Liver (tissue), 10 donors: ENCODE results near the gene ARCN1. TPM values are rescaled to one million over a fixed set of nuclear protein-coding genes. Genes with fewer than 3 reads are reported as not detected.

Source experiments
- DNase-seq: peaks from one replicate; pipeline ENCODE4 v3.0.0-alpha.2; 2017; ENCODE audit warnings: low spot score
- H3K27ac ChIP-seq, 2 donors: one replicate each; pipeline ENCODE4 v1.7.0; 2013; ENCODE audit warnings: inconsistent platforms in 2 of 2, low read length in 2 of 2, control low read depth in 1 of 2, low read depth in 1 of 2, mild to moderate bottlenecking in 1 of 2
- H3K27me3 ChIP-seq, 4 donors: one replicate each; pipeline versions ENCODE4 v1.6.1 to v1.7.0; 2013; ENCODE audit warnings: low read length in 3 of 4, inconsistent platforms in 1 of 4, mild to moderate bottlenecking in 1 of 4, moderate library complexity in 1 of 4; ENCODE audit not compliant: control insufficient read depth in 4 of 4, insufficient read depth in 4 of 4
- H3K36me3 ChIP-seq, 4 donors: one replicate each; pipeline versions ENCODE4 v1.6.1 to v1.7.0; 2013; ENCODE audit warnings: low read length in 3 of 4, mild to moderate bottlenecking in 3 of 4, low read depth in 1 of 4, moderate library complexity in 1 of 4; ENCODE audit not compliant: control insufficient read depth in 4 of 4, insufficient read depth in 3 of 4
- H3K4me1 ChIP-seq, 4 donors: one replicate each; pipeline versions ENCODE4 v1.6.1 to v1.7.0; 2013; ENCODE audit warnings: low read length in 3 of 4, mild to moderate bottlenecking in 3 of 4, moderate library complexity in 1 of 4; ENCODE audit not compliant: control insufficient read depth in 4 of 4, insufficient read depth in 4 of 4
- H3K4me3 ChIP-seq, 3 donors: one replicate each; pipeline versions ENCODE4 v1.6.1 to v1.7.0; 2013; ENCODE audit warnings: low read length in 3 of 3, control low read depth in 1 of 3, low read depth in 1 of 3, mild to moderate bottlenecking in 1 of 3
- H3K9ac ChIP-seq, 2 donors: one replicate each; pipeline ENCODE4 v1.7.0; 2013; ENCODE audit warnings: low read length in 2 of 2, mild to moderate bottlenecking in 2 of 2, moderate library complexity in 2 of 2, control low read depth in 1 of 2, low read depth in 1 of 2
- H3K9me3 ChIP-seq, 4 donors: one replicate each; pipeline versions ENCODE4 v1.6.1 to v1.7.0; 2013; ENCODE audit warnings: low read length in 3 of 4; ENCODE audit not compliant: control insufficient read depth in 4 of 4
- EGR1 ChIP-seq, 2 donors: IDR thresholded peaks; 2 replicates each; pipeline ENCODE4 v1.6.1; 2016 to 2018; ENCODE audit warnings: antibody characterized with exemption in 2 of 2, low read depth in 2 of 2
- FOXA1 ChIP-seq: IDR thresholded peaks from 2 replicates; pipeline ENCODE4 v1.6.1; 2016; ENCODE audit warnings: antibody characterized with exemption
- FOXA2 ChIP-seq: IDR thresholded peaks from 2 replicates; pipeline ENCODE4 v1.6.1; 2016; ENCODE audit warnings: antibody characterized with exemption
- HNF4A ChIP-seq, 2 donors: conservative IDR thresholded peaks; 2 replicates each; pipeline ENCODE4 v1.6.1; 2016; ENCODE audit warnings: antibody characterized with exemption in 2 of 2, mild to moderate bottlenecking in 2 of 2
- HNF4G ChIP-seq: IDR thresholded peaks from 2 replicates; pipeline ENCODE4 v1.6.1; 2016; ENCODE audit warnings: antibody characterized with exemption
- JUND ChIP-seq, 2 donors: IDR thresholded peaks; 2 replicates each; pipeline ENCODE4 v1.6.1; 2016; ENCODE audit warnings: antibody characterized with exemption in 2 of 2
- NR2F2 ChIP-seq: IDR thresholded peaks from 2 replicates; pipeline ENCODE4 v1.6.1; 2016; ENCODE audit warnings: antibody characterized with exemption
- RAD21 ChIP-seq, 2 donors: IDR thresholded peaks; 2 replicates each; pipeline ENCODE4 v1.6.1; 2016; ENCODE audit warnings: antibody characterized with exemption in 2 of 2, mild to moderate bottlenecking in 2 of 2
- RXRA ChIP-seq, 2 donors: IDR thresholded peaks; 2 replicates each; pipeline ENCODE4 v1.6.1; 2017 to 2018; ENCODE audit warnings: antibody characterized with exemption in 2 of 2, mild to moderate bottlenecking in 1 of 2
- YY1 ChIP-seq: IDR thresholded peaks from 2 replicates; pipeline ENCODE4 v1.6.1; 2016; ENCODE audit warnings: antibody characterized with exemption, mild to moderate bottlenecking
- WGBS: extraction: QIAGEN DNeasy Blood & Tissue Kit; methylation state at CpG from one replicate; pipeline ENCODE4 v1.1.7; 2013; 5-methylcytosine and 5-hydroxymethylcytosine counted together
- polyA plus RNA-seq, 2 donors: library from polyadenylated mRNA; stranded (reverse) in 1 of 2; unstranded in 1 of 2; fragments of 200-250 nt in 1 of 2; fragments of >200 nt in 1 of 2; fragmentation: Nextera tagmentation in 1 of 2; extraction: Ambion mirVana in 1 of 2; gene quantifications; one replicate each; pipeline versions ENCODE4 v1.2.1 to v1.2.3, GENCODE V29; 2013 to 2015
- small RNA-seq: library from RNA; depleted of rRNA; stranded (forward); fragments of <200 nt; gene quantifications from one replicate; pipeline ENCODE3, GENCODE V24; 2014
- total RNA-seq, 2 donors: library from RNA; depleted of rRNA; stranded (reverse); fragments of >200 nt; gene quantifications; one replicate each; pipeline ENCODE4 v1.2.3, GENCODE V29; 2014
- TF ChIP-seq, protein P1 (sequence below): IDR thresholded peaks from 2 replicates; pipeline ENCODE4 v1.6.1; 2016; ENCODE audit warnings: antibody characterized with exemption
- TF ChIP-seq, protein P2 (sequence below): IDR thresholded peaks from 2 replicates; pipeline ENCODE4 v1.6.1; 2016; ENCODE audit warnings: antibody characterized with exemption
- TF ChIP-seq, protein P3 (sequence below): IDR thresholded peaks from 2 replicates; pipeline ENCODE4 v1.6.1; 2016; ENCODE audit warnings: antibody characterized with exemption
- donor health status: healthy.
- donor health status: healthy.
- donor health status: healthy.
- donor health status: healthy.
- donor health status: healthy.

ARCN1 gene
- total and polyA plus RNA-seq, 4 donors, result 36.7 to 95.4 (median 51.8) TPM

DNA sequence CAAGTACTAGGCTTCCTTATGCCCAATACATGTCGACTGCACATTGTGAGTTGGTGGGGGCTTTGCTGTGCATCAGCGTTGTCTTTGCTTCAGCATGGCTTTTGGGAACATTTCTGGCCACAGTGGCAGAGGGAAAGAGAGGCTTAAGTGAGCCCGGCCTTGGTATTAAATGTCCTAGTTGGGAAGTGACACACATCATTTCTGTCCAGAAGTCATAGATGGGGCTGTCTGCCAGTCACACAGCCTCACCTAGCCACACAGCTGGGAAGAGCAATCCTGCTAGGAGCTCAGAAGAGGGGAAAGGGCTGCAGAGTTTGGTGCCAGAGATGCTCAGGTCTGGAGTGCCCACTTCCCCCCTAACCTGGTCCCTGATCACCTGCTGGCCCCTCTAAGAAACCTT, 79.6 kb downstream of the ARCN1 start:
- H3K36me3 ChIP-seq, result peaks cover 0 to 3% (median 0%) of the 10 kb centered on the region in 4 donors
- H3K4me1 ChIP-seq, result no peaks in the 10 kb centered on the region
- no peak overlapping the region for H3K9ac ChIP-seq
- WGBS, result 93% methylated on average over 3 of the region's 3 CpGs
- TF ChIP-seq FOXA1 (no peak), HNF4A (conservative IDR thresholded peaks at IDR 0.05) (no peak), YY1 (no peak), NR2F2 (no peak), EGR1 (IDR thresholded peaks at IDR 0.05; ENCODE audit: low read depth in 2 of 2) (no peak), FOXA2 (no peak), RXRA (IDR thresholded peaks at IDR 0.05) (no peak), RAD21 (IDR thresholded peaks at IDR 0.05) (no peak), JUND (IDR thresholded peaks at IDR 0.05) (no peak), HNF4G (no peak)
- TF ChIP-seq, protein P1, sequence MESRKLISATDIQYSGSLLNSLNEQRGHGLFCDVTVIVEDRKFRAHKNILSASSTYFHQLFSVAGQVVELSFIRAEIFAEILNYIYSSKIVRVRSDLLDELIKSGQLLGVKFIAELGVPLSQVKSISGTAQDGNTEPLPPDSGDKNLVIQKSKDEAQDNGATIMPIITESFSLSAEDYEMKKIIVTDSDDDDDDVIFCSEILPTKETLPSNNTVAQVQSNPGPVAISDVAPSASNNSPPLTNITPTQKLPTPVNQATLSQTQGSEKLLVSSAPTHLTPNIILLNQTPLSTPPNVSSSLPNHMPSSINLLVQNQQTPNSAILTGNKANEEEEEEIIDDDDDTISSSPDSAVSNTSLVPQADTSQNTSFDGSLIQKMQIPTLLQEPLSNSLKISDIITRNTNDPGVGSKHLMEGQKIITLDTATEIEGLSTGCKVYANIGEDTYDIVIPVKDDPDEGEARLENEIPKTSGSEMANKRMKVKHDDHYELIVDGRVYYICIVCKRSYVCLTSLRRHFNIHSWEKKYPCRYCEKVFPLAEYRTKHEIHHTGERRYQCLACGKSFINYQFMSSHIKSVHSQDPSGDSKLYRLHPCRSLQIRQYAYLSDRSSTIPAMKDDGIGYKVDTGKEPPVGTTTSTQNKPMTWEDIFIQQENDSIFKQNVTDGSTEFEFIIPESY, result no peak
- TF ChIP-seq, protein P2, sequence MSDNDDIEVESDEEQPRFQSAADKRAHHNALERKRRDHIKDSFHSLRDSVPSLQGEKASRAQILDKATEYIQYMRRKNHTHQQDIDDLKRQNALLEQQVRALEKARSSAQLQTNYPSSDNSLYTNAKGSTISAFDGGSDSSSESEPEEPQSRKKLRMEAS, result no peak
- TF ChIP-seq, protein P3, sequence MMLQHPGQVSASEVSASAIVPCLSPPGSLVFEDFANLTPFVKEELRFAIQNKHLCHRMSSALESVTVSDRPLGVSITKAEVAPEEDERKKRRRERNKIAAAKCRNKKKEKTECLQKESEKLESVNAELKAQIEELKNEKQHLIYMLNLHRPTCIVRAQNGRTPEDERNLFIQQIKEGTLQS, result no peak
- no peak overlapping the region for H3K27ac ChIP-seq
- no peak for DNase-seq
- H3K9me3 ChIP-seq, result no peaks in the 10 kb centered on the region
- no peaks in the 10 kb centered on the region for H3K27me3 ChIP-seq
- no peak overlapping the region for H3K4me3 ChIP-seq

Small RNA genes within 50 kb of the gene (small RNA-seq; reads per million reads assigned to genes)
- not detected for gene RNU6-1157P

Other genes with a start within 250 kb of the ARCN1 start
- 1 to 10 TPM; 1.2 to 1.6 TPM for gene CD3D, start 229.7 kb upstream of the ARCN1 start, total RNA-seq
- gene CD3D, start 229.7 kb upstream of the ARCN1 start, polyA plus RNA-seq, result 1 to 10 TPM; 1.1 TPM
- gene CD3G, start 228.1 kb upstream of the ARCN1 start, total RNA-seq, result under 1 TPM; 0.19 to 0.84 TPM
- gene CD3G, start 228.1 kb upstream of the ARCN1 start, polyA plus RNA-seq, result under 1 TPM; 0.28 to 0.39 TPM
- 10 to 100 TPM; 24.7 to 41.3 TPM for gene UBE4A, start 212.8 kb upstream of the ARCN1 start, total RNA-seq
- 10 to 100 TPM; 11.7 to 13.5 TPM for gene UBE4A, start 212.8 kb upstream of the ARCN1 start, polyA plus RNA-seq
- gene ATP5MG, start 170.8 kb upstream of the ARCN1 start, total RNA-seq, result 10 to 100 TPM; 25.5 to 65.1 TPM
- gene ATP5MG, start 170.8 kb upstream of the ARCN1 start, polyA plus RNA-seq, result 100 to 1,000 TPM; 110 to 542 TPM
- 10 to 100 TPM; 19.2 to 27.9 TPM for gene KMT2A, start 135.9 kb upstream of the ARCN1 start, total RNA-seq
- 1 to 10 TPM; 4.3 to 6.5 TPM for gene KMT2A, start 135.9 kb upstream of the ARCN1 start, polyA plus RNA-seq
- 10 to 100 TPM in 1 of 2 donors, 1 to 10 TPM in 1; 2.0 to 32.7 TPM for gene TTC36, start 44.9 kb upstream of the ARCN1 start, total RNA-seq
- 10 to 100 TPM; 36.9 to 66.1 TPM for gene TTC36, start 44.9 kb upstream of the ARCN1 start, polyA plus RNA-seq
- gene TMEM25, start 41.2 kb upstream of the ARCN1 start, total RNA-seq, result 10 to 100 TPM in 1 of 2 donors, 1 to 10 TPM in 1; 7.6 to 19.9 TPM
- gene TMEM25, start 41.2 kb upstream of the ARCN1 start, polyA plus RNA-seq, result 1 to 10 TPM; 5.5 to 6.7 TPM
- gene IFT46, start 6.5 kb upstream of the ARCN1 start, total RNA-seq, result 1 to 10 TPM; 3.9 to 6.4 TPM
- 1 to 10 TPM; 3.9 to 4.6 TPM for gene IFT46, start 6.5 kb upstream of the ARCN1 start, polyA plus RNA-seq
- 10 to 100 TPM in 1 of 2 donors, 1 to 10 TPM in 1; 6.8 to 15.4 TPM for gene PHLDB1, start 35.2 kb downstream of the ARCN1 start, total RNA-seq
- gene PHLDB1, start 35.2 kb downstream of the ARCN1 start, polyA plus RNA-seq, result 1 to 10 TPM; 4.8 to 5.3 TPM
- gene TREH, start 107.2 kb downstream of the ARCN1 start, total RNA-seq, result under 1 TPM in 1 of 2 donors, not detected in 1; 0.50 TPM
- gene TREH, start 107.2 kb downstream of the ARCN1 start, polyA plus RNA-seq, result 1 to 10 TPM in 1 of 2 donors, under 1 TPM in 1; 0.84 to 1.2 TPM
- 10 to 100 TPM; 74.5 to 98.4 TPM for gene DDX6, start 218.8 kb downstream of the ARCN1 start, total RNA-seq
- gene DDX6, start 218.8 kb downstream of the ARCN1 start, polyA plus RNA-seq, result 10 to 100 TPM; 11.3 to 13.2 TPM